Measurements from ENCODE around the gene GLRA2.

DNA sequence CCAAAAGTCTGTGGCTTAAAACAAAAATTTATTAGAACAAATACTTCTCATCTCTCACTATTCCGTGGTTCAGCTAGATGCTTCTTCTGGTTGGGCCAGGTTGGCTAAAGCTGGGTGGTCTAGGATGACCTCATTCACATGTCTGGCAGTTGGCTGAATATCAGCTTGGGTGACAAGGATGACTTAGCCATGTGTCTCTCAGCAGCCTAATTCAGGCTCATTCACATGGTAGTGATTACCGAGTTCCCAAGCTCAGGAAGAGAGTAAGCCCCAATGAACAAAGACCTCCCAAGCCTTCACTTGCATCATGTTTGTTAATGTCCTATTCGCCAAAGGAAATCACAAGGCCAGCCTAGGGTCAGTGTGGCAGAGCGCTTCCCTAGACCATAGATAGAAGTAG, 224.1 kb downstream of the GLRA2 start:
- no peak for TF ChIP-seq EZH2 (IDR thresholded peaks at IDR 0.05; ENCODE audit: low read length)
- TF ChIP-seq, protein P1, sequence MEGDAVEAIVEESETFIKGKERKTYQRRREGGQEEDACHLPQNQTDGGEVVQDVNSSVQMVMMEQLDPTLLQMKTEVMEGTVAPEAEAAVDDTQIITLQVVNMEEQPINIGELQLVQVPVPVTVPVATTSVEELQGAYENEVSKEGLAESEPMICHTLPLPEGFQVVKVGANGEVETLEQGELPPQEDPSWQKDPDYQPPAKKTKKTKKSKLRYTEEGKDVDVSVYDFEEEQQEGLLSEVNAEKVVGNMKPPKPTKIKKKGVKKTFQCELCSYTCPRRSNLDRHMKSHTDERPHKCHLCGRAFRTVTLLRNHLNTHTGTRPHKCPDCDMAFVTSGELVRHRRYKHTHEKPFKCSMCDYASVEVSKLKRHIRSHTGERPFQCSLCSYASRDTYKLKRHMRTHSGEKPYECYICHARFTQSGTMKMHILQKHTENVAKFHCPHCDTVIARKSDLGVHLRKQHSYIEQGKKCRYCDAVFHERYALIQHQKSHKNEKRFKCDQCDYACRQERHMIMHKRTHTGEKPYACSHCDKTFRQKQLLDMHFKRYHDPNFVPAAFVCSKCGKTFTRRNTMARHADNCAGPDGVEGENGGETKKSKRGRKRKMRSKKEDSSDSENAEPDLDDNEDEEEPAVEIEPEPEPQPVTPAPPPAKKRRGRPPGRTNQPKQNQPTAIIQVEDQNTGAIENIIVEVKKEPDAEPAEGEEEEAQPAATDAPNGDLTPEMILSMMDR (optimal IDR thresholded peaks at IDR 0.05 in 1 of 3, IDR thresholded peaks at IDR 0.05 in 1 of 3, conservative IDR thresholded peaks at IDR 0.05 in 1 of 3; ENCODE audit: extremely low read depth in 1 of 3, insufficient read depth in 2 of 3, low read length in 3 of 3), result no peak

Measured in keratinocyte (primary cell).